ENCODE measurements around the gene CFAP157. TPM values are rescaled to one million over a fixed set of nuclear protein-coding genes. Genes with fewer than 3 reads are reported as not detected.
"Not testable (repeated sequence)": the region's sequence is repeated elsewhere in the genome, so short reads cannot be mapped to it uniquely, and the experiment has no call there.

CFAP157 gene
- total and polyA plus RNA-seq, 8 donors = 0.35 to 12.6 (median 8.4) TPM

DNA sequence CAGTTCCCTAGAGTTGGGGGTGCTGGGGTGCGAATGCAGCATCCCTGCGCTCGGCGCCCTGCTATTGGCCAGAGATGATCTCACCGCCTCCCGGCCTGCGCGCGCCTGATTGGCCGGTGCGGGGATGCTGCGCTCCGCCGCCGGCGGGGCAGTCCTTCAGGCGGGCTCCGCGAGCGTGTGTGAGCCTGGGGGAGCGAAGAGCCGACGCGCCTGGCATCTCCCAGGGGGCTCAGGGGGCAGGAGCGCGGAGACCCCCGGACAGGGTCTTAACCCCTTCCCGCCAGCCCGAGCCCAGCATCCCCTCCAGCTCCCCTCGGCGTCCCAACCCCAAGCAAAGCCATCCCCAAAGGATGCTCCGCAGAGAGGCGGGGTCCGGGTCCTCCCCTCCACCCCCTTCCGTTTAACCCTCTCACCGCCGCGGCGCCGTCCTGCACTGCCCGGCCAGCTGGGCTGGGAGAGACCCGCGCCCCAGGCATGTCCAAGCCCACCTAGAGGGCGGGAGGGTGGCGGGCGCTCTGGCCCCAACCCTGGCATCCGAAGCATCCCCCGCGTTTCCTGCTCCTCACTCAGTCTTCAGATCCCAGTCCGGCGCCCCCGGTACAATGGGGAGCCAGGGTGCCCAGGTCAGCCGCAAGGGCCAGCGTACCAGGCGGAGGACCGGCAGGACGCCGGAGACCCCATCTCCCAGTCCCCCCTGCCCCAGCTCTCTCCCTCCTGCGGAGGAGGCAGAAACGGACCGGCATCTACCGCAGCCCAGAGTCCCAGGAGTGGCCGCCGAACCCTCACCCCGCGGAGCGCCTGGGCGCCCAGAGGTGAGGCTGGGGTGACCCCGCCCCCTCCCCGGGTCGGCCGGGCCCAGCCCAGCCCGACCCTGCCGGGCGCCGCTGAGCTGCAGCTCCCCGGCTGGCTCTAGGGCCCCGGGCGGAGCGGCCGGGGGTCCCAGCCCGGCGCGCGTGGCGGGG lies 47.6 kb downstream of the CFAP157 start:
- Histone ChIP-seq H3K9me3 (no peaks in the 10 kb centered on the region), H3K27ac (peak overlapping the region; percentile 26 to 28), H3K4me1 (peaks cover 0 to 15% of the 10 kb centered on the region in 2 donors), H3K36me3 (peaks cover 0 to 61% of the 10 kb centered on the region in 2 donors), H3K4me3 (peak overlapping the region in 1 of 2 donors; percentile 26), H3K27me3 (peaks cover 18 to 37% of the 10 kb centered on the region in 2 donors)
- intact Hi-C loops (cut with DNase I) = no loop called here
- ATAC-seq (peak; percentile 27), DNase-seq (no peak)
- TF ChIP-seq, protein P1, sequence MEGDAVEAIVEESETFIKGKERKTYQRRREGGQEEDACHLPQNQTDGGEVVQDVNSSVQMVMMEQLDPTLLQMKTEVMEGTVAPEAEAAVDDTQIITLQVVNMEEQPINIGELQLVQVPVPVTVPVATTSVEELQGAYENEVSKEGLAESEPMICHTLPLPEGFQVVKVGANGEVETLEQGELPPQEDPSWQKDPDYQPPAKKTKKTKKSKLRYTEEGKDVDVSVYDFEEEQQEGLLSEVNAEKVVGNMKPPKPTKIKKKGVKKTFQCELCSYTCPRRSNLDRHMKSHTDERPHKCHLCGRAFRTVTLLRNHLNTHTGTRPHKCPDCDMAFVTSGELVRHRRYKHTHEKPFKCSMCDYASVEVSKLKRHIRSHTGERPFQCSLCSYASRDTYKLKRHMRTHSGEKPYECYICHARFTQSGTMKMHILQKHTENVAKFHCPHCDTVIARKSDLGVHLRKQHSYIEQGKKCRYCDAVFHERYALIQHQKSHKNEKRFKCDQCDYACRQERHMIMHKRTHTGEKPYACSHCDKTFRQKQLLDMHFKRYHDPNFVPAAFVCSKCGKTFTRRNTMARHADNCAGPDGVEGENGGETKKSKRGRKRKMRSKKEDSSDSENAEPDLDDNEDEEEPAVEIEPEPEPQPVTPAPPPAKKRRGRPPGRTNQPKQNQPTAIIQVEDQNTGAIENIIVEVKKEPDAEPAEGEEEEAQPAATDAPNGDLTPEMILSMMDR (IDR thresholded peaks at IDR 0.05) = no peak

DNA sequence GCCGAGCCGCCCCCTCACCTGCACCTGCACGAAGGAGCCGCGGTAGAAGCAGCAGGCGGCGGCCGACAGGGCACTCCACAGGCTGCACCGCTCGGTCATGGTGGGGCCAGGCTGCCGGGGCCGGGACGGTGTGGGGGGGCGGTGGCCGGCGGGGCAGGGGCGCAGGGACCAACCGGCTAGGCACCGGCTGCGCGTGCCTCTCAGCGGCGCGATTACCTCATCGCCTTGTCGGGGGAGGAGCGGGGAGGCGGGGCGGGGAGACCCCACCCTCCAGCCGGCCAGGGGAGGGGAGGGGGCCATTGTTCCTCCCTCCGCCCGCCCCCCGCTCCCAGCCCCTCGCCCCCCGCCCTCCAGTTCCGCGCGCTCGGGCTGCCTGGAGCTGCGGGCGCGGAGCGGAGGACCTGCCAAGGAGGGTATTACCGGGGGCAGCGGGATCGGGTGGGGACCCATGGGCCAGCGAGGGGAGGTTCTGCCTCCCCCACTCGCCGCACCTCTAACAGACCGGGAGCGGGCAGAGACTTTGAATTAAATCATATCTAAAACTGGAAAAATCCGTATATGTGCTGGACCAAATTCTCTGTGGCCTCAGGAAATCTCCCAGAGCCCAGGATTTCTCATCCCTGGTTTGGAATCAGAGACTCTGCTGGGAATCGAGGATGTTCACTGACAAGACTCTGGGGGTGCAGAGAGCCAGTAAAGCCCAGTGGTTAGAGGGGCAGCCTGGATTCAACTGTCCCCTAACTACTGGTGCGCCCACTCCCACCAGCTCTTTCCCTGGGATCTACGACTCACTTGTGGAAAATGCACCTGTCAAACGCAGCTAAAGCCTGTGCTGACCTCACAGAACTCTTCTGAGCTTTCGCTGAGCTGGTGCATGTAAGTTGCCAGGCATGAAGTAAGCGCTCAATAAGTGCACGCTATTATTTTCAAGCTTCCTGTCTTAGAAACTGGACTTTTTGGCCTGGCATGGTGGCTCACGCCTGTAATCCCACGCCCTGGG lies 48.6 kb downstream of the CFAP157 start:
- Histone ChIP-seq H3K4me3 (peak overlapping the region in 1 of 2 donors; percentile 26), H3K27me3 (peaks cover 18 to 37% of the 10 kb centered on the region in 2 donors), H3K9me3 (no peaks in the 10 kb centered on the region), H3K36me3 (peaks cover 0 to 54% of the 10 kb centered on the region in 2 donors), H3K27ac (peak overlapping the region; percentile 18 to 26), H3K4me1 (peaks cover 0 to 15% of the 10 kb centered on the region in 2 donors)
- ATAC-seq (peak; percentile 25), DNase-seq (peak in 1 of 4 donors; percentile 36)
- intact Hi-C loops (cut with DNase I) = no loop called here
- TF ChIP-seq, protein P1 (IDR thresholded peaks at IDR 0.05) = no peak

DNA sequence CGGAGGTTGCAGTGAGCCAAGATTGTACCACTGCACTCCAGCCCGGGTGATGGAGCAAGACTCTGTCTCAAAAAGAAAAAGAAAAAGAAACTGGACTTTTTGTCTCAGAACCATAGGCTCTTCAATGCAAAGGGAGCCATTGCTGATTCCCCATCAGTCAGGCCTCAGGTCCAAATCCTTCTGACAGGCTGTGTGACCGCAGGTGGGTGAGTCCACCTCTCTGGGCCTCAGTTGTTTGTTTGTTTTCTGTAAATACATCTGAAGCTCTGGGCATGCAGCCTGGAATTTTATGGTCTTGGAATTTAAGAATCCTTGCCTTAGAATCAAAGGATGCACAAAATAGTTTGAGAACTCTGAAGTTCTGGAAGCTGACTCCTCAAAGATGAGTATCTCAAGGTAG lies 49.4 kb downstream of the CFAP157 start:
- peak overlapping the region in 1 of 2 donors; percentile 18 for H3K27ac ChIP-seq
- peaks cover 0 to 50% of the 10 kb centered on the region in 2 donors for H3K36me3 ChIP-seq
- ATAC-seq (no peak), DNase-seq (no peak)
- no peaks in the 10 kb centered on the region for H3K9me3 ChIP-seq
- peak overlapping the region in 1 of 2 donors; percentile 26 for H3K4me3 ChIP-seq
- intact Hi-C loops (cut with DNase I) = no loop called here
- peaks cover 0 to 18% of the 10 kb centered on the region in 2 donors for H3K4me1 ChIP-seq
- peaks cover 18 to 37% of the 10 kb centered on the region in 2 donors for H3K27me3 ChIP-seq
- TF ChIP-seq, protein P1 (IDR thresholded peaks at IDR 0.05) = no peak

DNA sequence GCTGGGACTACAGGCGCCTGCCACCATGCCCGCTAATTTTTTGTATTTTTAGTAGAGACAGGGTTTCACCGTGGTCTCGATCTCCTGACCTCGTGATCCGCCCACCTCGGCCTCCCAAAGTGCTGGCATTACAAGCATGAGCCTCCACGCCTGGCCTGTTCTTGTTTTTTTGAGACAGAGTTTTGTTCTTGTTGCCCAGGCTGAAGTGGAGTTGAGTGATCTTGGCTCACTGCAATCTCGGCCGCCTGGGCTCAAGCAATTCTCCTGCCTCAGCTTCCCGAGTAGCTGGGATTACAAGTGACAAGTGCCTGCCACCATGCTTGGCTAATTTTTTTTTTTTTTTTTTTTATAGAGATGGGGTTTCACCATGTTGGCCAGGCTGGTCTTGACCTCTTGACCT lies 50.0 kb downstream of the CFAP157 start:
- H3K4me1 ChIP-seq = peaks cover 0 to 21% of the 10 kb centered on the region in 2 donors
- peaks cover 18 to 37% of the 10 kb centered on the region in 2 donors for H3K27me3 ChIP-seq
- H3K27ac ChIP-seq; H3K9me3 ChIP-seq; ATAC-seq; H3K4me3 ChIP-seq; DNase-seq; intact Hi-C loops (cut with DNase I): not testable (repeated sequence)
- peaks cover 0 to 49% of the 10 kb centered on the region in 2 donors for H3K36me3 ChIP-seq

DNA sequence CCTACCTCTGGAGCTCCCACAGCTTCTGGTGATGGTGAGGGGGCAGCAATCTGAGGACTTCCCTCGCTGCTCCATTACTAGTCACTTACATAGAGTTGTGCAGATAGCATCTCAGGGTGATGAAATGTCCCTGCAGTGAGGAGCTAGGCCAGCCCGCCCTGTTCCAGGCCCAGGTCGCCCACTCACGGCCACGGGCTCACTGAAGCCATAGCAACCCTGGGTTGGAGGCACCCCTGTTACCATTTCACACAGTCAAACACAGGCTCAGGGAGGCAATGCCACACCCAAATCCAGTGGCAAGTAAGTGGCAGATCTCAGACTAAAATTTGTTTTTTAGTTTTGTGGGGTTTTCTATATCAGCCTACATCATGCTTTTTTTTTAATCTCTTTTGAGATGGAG lies 52.1 kb downstream of the CFAP157 start:
- Histone ChIP-seq H3K36me3 (peaks cover 0 to 41% of the 10 kb centered on the region in 2 donors), H3K27me3 (peaks cover 18 to 28% of the 10 kb centered on the region in 2 donors), H3K27ac (peak overlapping the region in 1 of 2 donors; percentile 55), H3K9me3 (no peaks in the 10 kb centered on the region), H3K4me1 (peaks cover 0 to 40% of the 10 kb centered on the region in 2 donors), H3K4me3 (peak overlapping the region in 1 of 2 donors; percentile 7)
- ATAC-seq = no peak
- DNase-seq = no peak
- TF ChIP-seq, protein P1 (IDR thresholded peaks at IDR 0.05) = no peak
- intact Hi-C loops (cut with DNase I) = no loop called here

Measured in left lung (tissue), 10 donors.